ENCODE measurements around the gene SAMD10.
"Not testable (repeated sequence)": the region's sequence is repeated elsewhere in the genome, so short reads cannot be mapped to it uniquely, and the experiment has no call there.

SAMD10 gene

DNA sequence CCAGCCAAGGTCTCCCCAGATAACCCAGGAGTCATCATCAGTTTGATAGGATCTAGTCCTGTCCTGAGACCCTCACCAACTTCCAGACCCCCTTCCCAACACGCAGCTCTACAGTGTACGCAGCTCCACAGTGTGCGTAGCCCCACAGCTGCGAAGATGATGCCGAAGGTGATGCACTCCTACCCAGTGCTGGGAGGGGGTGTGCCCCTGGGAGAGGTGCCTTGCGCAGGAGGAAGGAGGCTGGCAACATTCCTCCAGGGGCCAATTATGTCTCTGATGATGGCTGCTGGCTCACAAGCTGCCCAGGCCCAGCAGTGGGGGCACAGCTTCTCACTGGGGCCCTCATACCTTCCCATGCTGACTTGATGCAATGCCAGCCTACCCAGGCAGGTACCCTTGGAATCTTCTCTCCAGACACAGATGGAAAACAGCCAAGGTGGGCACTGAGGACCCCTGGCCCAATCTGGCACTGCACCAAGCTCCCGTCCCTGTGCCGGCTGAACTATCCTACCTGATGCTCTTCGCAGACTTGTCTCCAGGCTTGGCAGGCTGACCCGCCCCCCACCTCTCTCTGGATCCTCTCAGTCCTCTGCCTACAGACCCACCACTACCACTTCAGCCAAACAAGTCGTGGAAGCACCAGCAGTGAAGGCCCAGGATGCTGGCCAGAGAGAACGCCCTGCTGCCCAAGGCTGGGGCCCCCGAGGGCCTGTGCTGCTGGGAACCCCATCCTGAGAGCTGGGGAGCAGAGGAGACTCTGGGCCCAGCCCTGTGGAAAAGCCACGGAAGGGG lies 11.1 kb downstream of the SAMD10 start:
- DNase-seq = no peak

DNA sequence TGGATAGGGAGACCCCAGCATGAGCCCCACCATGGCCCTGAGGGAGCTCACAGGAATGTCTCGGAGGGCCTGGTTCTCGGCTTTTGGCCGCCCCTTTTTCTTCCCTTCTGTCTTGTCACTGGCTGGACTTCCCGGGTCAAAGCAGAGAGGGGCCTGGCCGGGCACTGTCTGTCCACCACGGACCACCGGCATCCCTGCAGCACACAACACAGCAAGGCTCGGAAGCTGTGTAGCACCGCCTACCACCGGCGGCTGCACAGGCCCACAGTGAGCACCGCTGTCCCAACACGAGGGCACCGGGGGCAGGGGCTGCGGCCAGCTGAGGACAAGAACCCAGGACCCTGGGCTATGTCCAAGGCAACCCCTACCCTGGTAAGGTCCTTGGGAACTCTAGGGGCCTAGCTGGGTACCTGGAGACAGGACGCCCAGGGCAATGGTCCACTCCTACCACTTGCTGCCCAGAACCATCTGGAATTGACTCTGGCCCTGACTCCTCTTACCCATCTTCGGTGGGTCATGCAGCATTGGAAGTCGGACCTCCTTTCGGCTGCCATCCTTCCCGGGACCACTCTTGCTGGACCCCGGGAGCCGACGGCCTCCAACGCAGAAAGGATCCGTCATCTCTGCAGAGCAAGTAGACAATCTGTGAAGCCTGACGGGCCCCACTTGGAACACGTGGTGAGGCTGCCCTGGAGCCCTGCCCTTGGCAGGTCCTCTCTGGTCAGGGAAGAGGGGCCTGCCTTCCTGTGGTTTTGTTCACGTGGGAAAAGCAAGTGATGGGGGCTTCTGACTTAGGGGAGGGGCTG lies 11.9 kb downstream of the SAMD10 start:
- no peak for DNase-seq

DNA sequence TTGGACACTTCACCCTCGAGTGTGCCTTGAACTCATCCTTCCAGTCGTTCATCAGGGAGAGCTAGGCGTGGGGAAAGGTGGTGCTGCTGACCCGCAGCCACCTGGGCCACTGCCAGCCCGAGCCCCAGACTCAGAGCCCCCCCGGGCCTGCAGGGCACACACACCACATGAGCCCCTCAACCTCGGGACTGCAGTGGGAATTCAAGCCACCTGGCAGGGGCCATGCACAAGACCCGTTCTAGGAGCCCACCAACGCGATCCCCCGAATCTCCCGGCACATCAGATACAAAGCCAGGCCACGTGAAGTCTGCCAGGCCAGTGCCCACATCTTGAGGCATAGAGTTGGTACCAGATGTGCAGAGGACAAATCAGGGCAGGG lies 12.5 kb downstream of the SAMD10 start:
- DNase-seq = no peak

DNA sequence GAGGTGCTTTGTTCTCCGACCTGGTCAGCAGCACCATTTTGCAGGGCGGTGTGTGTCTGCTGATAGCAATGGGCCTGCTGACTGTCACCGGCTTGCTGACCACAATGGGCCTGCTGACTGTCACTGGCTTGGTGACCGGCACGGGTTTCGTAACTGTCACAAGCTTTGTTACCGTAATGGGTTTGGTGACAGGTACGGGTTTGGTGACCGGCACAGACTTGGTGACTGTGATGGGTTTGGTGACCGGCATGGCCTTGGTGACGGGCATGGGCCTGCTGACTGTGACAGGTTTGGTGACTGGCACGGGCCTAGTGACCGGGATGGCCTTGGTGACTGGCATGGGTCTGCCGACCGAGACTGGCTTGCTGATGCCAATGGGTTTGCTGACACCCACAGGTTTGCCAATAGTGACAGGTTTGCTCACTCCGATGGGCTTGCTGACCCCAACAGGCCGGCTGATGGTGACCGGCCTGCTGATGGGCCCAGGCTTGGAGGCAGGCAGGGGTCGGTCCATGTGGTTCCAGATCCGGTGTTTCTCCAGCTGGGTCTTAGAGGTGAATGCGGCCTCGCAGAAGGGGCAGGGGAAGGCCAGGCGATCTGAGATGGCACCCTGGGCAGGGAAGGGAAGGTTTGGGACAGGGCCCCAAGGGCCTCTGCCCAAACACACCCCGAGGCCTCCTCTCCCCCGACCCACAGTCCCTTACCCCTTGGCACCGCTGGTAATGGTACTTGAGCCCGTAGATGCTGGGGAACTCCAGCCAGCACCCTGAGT lies 13.1 kb downstream of the SAMD10 start:
- DNase-seq = no peak

DNA sequence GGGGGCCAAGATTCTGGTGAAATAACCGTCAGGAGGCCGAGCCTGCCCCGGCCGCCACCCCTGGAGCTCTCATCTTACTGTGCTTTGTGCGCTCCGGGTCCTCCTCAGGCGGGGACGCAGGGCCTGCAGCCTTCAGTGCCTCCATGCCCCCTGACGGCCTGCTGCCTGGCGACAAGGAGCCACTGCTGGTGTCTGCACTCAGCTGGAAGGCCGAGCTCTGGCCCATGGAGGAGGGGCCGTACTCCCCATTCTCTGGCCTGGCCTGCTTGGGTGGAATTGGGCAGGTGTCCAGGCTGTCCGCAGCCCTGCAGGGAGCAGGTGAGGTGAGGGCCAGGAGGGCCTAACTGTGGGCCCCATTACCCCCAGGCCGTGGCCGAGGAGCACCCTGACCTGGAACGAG lies 15.0 kb downstream of the SAMD10 start:
- DNase-seq = no peak

DNA sequence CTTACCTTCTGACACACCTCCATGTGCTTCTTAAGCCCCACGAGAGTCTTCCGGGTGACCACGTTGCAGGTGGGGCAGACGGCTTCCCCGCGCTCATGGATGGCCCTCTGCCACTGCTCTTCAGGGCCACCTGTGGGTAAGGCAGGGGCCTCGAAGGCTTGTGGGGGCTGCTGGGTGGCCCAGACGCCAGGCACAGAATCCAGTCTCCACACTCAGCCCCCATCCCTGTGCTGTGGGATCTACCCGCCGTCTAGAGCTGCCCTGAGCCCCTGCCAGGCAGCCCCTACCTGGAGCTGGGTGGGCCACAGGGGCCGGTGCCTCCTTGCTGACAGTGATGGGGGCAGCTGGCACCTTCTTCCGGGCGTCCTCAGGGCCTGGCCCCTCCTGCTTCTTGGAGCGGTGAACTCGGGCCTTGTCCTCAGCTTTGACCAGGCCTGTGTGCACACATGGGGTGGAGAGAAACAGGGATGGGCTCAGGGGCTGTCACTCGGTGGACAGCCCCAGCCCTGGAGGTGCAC lies 15.6 kb downstream of the SAMD10 start:
- no peak for DNase-seq

GRCh38 chr20:63963348-63963741 lies 16.1 kb downstream of the SAMD10 start:
- no peak for DNase-seq

DNA sequence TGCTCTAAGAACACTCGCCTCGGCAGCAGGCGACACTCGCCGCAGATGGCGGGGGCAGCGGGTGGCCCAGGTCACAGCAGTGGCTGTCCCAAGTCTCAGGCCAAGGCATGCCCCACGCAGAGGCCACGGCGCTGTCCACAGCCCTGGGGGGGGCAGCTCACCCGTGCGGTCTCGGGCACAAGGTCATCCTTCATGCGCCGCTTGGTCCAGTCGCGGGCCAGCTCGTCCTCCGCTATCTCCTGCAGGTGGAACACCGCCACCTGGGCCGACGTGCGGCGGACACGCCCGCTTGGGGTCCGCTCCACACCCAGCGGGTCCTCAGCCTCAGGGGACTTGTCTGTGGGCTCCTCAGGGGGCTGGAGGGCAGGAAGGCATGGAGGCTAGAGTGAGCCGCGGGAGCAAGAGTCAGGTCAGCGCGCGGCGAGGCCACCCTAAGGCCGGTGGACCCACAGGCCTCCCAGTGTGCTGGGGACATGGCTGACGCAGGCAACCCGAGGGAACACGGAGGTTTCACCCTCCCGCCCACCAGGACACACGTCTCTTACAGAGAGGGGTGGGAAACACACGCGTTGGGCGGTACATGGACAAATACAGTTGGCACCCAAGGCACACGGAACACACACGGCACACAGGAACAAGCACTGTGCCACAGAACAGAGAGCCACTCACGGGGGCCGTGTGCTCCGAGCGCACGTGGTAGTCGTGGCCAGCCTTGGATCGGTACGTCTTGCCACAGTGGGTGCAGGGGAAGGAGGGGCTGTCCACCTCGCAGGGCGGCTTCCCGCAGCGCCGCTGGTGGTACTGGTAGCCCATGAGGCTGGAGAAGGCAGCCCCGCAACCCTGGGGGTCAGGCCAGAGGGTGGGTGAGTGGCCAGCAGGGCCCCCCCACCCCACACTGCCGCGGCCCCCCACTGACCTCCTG lies 16.8 kb downstream of the SAMD10 start:
- DNase-seq = no peak

- no peak for DNase-seq
Measured at GRCh38 chr20:63961664-63962425, 17.6 kb downstream of the SAMD10 start.

DNA sequence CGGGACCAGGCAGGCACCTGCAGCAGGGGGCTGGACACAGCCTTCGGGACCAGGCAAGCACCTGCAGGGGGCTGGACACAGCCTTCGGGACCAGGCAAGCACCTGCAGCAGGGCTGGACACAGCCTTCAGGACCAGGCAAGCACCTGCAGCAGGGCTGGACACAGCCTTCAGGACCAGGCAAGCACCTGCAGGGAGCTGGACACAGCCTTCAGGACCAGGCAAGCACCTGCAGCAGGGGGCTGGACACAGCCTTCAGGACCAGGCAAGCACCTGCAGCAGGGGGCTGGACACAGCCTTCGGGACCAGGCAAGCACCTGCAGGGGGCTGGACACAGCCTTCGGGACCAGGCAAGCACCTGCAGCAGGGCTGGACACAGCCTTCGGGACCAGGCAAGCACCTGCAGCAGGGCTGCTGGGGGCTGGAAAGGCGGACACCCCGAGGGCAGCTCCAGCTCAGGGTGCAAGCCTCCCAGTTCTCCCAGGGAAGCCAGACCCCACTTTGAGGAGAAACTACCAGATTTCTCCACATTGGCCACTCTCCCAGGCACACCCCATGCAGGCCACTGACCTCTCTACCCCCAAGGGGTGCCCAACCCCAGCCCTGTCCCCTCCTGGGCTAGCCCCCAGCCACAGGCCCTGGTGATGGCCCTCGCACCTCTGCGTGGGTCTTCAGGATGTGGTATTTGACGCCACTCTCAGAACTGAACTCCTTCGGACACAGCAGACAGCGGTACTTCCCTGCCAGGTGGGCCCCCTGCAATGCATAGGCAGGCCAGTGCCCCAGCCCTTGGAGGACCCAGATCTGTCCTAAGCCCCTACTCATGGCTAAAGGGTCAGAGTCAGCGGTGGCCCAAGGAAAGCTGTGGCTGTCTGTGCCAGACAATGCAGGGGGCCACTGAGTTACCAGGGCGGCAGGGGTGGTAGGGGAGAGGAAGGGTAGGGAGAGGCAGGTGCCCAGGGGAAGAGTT lies 18.5 kb downstream of the SAMD10 start:
- DNase-seq = not testable (repeated sequence)

GRCh38 chr20:63959699-63960075 lies 19.8 kb downstream of the SAMD10 start:
- DNase-seq = no peak

DNA sequence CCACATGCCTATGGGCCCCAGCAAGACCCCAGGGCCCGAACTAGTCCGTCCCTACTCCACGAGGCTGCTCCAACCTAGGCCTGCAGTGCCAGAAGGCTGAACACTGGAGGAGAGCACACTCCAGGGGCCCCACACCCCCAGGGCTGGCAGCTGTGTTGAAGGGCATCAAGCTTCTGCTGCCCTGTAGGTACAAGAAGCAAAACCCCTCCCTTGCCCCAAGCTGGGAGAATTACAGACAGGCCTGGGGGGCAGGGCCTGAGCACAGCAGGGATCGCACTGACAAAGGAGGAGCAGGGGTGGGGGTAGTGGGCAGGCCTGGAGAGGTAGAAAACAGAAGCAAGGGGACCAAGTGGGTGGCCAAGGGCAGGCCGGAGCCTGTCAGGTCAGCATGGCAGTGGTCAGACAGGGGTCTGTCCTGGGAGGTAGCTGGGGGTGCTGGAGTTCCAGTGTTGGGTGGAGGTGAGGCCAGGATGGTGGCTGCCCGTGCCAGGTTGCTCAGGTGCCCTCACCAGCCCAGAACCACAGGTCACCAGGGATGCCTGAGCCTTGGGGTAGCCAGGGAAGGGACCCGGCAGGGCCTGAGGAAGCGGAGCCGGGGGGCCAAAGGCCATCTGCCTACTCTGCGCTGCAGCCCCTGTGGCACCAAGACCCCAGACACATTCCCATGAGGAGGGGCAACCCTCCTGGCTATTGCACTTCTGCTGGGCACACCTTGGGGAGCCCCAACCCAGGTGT lies 20.3 kb downstream of the SAMD10 start:
- no peak for DNase-seq

DNA sequence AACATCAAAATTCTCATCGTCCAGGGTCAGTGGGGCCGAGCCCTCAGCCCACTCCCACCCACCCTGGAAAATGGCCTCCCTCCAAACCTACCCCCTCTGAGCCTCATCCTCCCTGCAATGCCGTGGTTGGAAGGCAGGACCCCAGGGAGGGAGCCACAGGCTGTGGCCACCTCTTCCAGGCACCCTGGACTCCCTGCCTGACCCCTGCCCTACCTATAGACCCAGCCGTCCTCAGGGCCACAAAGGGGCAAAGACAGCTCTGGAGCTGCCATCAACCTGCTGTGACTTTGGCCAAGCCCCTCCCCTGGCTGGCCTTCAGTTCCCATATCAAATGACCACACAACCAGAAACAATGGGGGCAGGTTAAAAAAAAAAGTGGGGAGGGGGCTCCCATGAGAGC lies 21.0 kb downstream of the SAMD10 start:
- DNase-seq = no peak

DNA sequence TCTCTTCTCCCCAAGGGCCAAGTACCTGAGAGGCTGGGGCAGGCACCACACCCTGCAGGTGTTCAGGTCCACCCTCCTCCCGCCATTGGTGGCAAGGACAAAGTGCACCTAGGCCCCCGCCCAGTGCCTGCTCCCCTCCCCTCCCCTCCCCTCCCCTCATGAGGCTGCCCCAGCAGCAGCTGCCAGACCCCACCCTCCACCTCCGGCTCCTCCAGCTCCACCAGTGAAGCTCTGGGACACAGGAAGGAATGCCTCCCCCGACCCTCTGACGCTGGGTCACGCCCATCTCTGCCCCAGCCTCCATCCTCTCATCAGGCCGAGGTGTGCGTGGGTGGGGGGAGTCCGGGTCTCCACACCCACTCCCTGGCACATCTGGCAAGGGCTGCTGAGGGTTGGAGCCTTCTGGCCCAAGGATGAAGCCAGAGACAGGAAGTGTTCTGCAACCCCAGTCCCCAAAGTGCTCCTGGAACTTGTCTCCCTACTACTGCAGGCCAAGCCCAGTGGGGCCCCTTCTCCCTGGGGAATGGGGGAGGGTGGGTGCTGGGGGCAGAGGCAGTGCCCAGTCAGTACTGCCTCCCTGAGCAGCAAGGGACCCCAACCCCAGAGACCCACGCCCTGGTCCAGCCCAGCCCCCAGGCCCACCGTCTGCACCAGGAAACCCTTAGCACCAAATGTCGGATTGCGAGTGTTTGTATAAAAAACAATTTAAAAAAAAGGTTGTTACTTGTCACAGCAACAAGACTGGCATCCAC lies 21.6 kb downstream of the SAMD10 start:
- DNase-seq = peak; percentile 91 to 94

DNA sequence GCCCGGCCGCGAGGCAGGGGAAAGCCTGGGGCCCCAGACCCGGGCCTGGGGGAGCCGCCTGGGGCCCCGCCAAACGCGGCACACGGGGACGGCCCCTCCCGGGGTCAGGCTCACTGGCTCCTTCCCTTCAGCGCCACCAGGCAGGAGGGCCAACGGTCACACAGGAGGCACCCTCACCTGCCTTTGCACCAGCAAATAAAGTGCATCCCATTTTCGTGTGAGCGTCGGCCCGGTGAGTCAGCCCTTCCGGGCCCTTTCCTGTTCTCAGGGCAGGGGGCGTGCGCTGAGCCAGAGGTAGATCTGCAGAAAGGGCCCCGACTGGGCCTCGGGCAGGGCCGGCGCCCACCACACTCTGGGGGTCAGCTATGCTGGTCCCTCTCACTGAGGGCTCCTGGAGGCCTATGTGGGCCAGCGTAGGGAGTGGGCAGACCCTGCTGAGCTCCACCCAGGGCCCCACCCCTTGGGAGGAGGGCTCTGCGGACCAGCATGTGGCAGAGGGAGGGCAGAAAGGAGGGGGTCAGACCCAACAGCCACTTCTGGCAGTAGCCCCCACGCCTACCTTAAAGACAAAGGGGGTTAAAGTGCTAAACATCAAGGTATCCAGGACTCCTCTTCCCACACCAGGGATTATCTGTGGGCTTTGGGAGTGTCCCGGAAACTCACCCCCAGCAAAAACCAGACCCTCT lies 22.3 kb downstream of the SAMD10 start:
- DNase-seq = peak; percentile 91 to 93

GRCh38 chr20:63956664-63957003 lies 22.8 kb downstream of the SAMD10 start:
- no peak for DNase-seq

DNA sequence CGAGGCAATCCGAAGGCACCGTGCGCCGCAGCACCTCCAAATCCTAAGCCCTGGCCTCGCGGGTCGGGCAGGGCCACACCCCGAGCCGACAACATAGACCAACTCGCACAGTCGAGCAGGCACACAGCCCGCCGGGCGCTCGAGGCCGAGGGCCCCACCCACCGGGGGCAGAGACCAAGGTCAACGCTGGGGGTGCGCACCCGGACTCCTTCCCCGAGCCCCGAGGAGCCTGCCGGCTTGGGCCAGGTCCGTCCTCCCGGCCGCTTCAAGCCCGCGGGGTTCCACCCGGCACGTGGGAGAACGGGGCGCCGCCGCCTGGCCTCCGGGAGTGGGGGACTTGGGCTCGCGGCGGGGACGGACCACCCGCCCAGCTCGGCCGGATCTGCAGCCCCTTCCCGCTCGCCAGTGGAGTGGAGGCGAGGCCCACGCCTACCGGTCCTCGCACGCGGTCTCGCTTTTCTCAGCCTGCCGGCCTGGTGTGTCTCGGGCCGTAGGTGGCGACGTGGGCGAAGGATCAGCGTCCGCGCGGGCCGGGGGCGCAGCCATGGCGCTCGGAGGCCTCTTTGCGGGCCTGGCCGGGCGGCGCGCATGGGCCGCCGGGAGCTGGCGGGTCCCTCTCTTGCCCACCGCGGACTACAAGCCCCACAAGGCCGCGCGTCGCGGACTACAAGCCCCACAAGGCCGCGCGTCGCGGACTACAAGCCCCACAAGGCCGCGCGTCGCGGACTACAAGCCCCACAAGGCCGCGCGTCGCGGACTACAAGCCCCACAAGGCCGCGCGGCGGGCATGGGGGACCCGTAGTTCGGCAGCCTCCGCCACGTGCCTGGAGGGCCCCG lies 23.4 kb downstream of the SAMD10 start, which contains the start of gene UCKL1:
UCKL1 (minus strand) TSS at position 590 of the 837 bp plus-strand sequence; CDS start at position 546, 44 bp downstream.
- DNase-seq = peak; percentile 64 to 96
